ENCODE measurements around the gene TMEM106B. TPM values are rescaled to one million over a fixed set of nuclear protein-coding genes. Genes with fewer than 3 reads are reported as not detected.

The TMEM106B gene
- total and polyA plus RNA-seq, 2 experiments from 2014 or later = 20.1 to 42.8 TPM

DNA sequence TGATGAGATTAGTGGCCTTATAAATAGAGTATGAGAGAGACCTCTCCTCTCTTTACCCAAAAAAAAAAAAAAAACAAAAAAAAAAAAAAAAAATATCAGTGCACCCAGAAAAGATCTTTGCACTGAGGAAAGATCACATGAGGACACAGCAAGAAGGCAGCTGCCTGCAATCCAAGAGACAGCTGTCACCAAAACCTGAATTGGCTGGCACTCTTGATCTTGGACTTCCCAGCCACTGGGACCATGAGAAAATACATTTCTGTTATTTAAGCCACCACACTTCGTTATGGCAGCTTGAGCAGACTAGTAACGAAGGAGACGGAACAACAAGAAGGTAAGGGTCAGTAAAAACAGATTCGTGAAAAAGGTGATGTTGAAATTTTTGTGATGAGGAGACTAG is 47.0 kb downstream of the TMEM106B start:
- no peak overlapping the region for H3K4me3 ChIP-seq
- H3K4me2 ChIP-seq = no peak overlapping the region
- H3K9me3 Mint-ChIP-seq = peaks cover 9% of the 10 kb centered on the region; the same call in 1 of the 3 replicates
- H3K27me3 Mint-ChIP-seq (ENCODE audit: insufficient read depth, low read depth, poor library complexity) = no peaks in the 10 kb centered on the region
- H3F3A ChIP-seq (replicated peaks; ENCODE audit: low read depth) = no peaks in the 10 kb centered on the region
- TF ChIP-seq EZH2phosphoT487 (IDR thresholded peaks at IDR 0.05; ENCODE audit: unreplicated experiment) (no peak), JUNB (IDR thresholded peaks at IDR 0.05; ENCODE audit: unreplicated experiment) (no peak), ZNF114 (CRISPR knock-in tag; IDR thresholded peaks at IDR 0.05) (no peak), POLR2AphosphoS5 (IDR thresholded peaks at IDR 0.05; ENCODE audit: low read depth) (no peak)
- TF ChIP-seq, protein P1, sequence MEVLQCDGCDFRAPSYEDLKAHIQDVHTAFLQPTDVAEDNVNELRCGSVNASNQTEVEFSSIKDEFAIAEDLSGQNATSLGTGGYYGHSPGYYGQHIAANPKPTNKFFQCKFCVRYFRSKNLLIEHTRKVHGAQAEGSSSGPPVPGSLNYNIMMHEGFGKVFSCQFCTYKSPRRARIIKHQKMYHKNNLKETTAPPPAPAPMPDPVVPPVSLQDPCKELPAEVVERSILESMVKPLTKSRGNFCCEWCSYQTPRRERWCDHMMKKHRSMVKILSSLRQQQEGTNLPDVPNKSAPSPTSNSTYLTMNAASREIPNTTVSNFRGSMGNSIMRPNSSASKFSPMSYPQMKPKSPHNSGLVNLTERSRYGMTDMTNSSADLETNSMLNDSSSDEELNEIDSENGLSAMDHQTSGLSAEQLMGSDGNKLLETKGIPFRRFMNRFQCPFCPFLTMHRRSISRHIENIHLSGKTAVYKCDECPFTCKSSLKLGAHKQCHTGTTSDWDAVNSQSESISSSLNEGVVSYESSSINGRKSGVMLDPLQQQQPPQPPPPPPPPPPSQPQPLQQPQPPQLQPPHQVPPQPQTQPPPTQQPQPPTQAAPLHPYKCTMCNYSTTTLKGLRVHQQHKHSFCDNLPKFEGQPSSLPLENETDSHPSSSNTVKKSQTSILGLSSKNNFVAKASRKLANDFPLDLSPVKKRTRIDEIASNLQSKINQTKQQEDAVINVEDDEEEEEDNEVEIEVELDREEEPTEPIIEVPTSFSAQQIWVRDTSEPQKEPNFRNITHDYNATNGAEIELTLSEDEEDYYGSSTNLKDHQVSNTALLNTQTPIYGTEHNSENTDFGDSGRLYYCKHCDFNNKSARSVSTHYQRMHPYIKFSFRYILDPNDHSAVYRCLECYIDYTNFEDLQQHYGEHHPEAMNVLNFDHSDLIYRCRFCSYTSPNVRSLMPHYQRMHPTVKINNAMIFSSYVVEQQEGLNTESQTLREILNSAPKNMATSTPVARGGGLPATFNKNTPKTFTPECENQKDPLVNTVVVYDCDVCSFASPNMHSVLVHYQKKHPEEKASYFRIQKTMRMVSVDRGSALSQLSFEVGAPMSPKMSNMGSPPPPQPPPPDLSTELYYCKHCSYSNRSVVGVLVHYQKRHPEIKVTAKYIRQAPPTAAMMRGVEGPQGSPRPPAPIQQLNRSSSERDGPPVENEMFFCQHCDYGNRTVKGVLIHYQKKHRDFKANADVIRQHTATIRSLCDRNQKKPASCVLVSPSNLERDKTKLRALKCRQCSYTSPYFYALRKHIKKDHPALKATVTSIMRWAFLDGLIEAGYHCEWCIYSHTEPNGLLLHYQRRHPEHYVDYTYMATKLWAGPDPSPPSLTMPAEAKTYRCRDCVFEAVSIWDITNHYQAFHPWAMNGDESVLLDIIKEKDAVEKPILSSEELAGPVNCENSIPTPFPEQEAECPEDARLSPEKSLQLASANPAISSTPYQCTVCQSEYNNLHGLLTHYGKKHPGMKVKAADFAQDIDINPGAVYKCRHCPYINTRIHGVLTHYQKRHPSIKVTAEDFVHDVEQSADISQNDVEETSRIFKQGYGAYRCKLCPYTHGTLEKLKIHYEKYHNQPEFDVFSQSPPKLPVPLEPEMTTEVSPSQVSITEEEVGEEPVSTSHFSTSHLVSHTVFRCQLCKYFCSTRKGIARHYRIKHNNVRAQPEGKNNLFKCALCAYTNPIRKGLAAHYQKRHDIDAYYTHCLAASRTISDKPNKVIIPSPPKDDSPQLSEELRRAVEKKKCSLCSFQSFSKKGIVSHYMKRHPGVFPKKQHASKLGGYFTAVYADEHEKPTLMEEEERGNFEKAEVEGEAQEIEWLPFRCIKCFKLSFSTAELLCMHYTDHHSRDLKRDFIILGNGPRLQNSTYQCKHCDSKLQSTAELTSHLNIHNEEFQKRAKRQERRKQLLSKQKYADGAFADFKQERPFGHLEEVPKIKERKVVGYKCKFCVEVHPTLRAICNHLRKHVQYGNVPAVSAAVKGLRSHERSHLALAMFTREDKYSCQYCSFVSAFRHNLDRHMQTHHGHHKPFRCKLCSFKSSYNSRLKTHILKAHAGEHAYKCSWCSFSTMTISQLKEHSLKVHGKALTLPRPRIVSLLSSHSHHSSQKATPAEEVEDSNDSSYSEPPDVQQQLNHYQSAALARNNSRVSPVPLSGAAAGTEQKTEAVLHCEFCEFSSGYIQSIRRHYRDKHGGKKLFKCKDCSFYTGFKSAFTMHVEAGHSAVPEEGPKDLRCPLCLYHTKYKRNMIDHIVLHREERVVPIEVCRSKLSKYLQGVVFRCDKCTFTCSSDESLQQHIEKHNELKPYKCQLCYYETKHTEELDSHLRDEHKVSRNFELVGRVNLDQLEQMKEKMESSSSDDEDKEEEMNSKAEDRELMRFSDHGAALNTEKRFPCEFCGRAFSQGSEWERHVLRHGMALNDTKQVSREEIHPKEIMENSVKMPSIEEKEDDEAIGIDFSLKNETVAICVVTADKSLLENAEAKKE (CRISPR knock-in tag; IDR thresholded peaks at IDR 0.05) = no peak
- TF ChIP-seq, protein P2, sequence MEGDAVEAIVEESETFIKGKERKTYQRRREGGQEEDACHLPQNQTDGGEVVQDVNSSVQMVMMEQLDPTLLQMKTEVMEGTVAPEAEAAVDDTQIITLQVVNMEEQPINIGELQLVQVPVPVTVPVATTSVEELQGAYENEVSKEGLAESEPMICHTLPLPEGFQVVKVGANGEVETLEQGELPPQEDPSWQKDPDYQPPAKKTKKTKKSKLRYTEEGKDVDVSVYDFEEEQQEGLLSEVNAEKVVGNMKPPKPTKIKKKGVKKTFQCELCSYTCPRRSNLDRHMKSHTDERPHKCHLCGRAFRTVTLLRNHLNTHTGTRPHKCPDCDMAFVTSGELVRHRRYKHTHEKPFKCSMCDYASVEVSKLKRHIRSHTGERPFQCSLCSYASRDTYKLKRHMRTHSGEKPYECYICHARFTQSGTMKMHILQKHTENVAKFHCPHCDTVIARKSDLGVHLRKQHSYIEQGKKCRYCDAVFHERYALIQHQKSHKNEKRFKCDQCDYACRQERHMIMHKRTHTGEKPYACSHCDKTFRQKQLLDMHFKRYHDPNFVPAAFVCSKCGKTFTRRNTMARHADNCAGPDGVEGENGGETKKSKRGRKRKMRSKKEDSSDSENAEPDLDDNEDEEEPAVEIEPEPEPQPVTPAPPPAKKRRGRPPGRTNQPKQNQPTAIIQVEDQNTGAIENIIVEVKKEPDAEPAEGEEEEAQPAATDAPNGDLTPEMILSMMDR (conservative IDR thresholded peaks at IDR 0.05; ENCODE audit: low read depth in 2 of 2) = no peak
- no peak for ATAC-seq
- H3K36me3 ChIP-seq (ENCODE audit: insufficient read depth) = no peaks in the 10 kb centered on the region
- H3K27ac Mint-ChIP-seq = no peak overlapping the region
- H3K36me3 Mint-ChIP-seq (ENCODE audit: low read depth) = no peaks in the 10 kb centered on the region
- no peaks in the 10 kb centered on the region for H3K79me2 ChIP-seq (replicated peaks; ENCODE audit: insufficient read depth)
- H3K4me3 Mint-ChIP-seq = no peak overlapping the region
- H3K27ac ChIP-seq (ENCODE audit: low read depth) = no peak overlapping the region
- DNase-seq (ENCODE audit: low spot score) = no peak
- H3K4me1 Mint-ChIP-seq = no peaks in the 10 kb centered on the region
- H4K20me1 ChIP-seq (replicated peaks; ENCODE audit: insufficient read depth) = no peaks in the 10 kb centered on the region
- H3K4me1 ChIP-seq (ENCODE audit: insufficient read depth) = no peaks in the 10 kb centered on the region
- H3K9me2 ChIP-seq (ENCODE audit: insufficient read depth) = no peaks in the 10 kb centered on the region
- H3K27me3 ChIP-seq (ENCODE audit: insufficient read depth) = no peaks in the 10 kb centered on the region
- peak overlapping the region; percentile 60; the same call in 1 of the 2 replicates for H2AFZ ChIP-seq

Data from GM23338 (cell line).